NB4 (cell line): ENCODE results near the gene KRTAP2-2.

ENCODE experiments used
- CTCF ChIP-seq: IDR thresholded peaks from one replicate; pipeline ENCODE4 v1.5.1; 2012; ENCODE audit warnings: low read depth, low read length
- POLR2A ChIP-seq: IDR thresholded peaks from 2 replicates; pipeline ENCODE4 v1.6.1; 2011; ENCODE audit warnings: mild to moderate bottlenecking; ENCODE audit not compliant: insufficient read length; ENCODE audit errors: extremely low read depth

- no peak for TF ChIP-seq POLR2A
- TF ChIP-seq CTCF = no peak
These were observed 42.5 kb downstream of the KRTAP2-2 start for GRCh38 chr17:41012326-41013120.
